Natural killer cell (primary cell): ENCODE results near the gene ACLY. TPM values are rescaled to one million over a fixed set of nuclear protein-coding genes. Genes with fewer than 3 reads are reported as not detected.
A peak's percentile ranks its signal among the peaks of the same experiment; 100 is the strongest.
"Not testable (repeated sequence)": the region's sequence is repeated elsewhere in the genome, so short reads cannot be mapped to it uniquely, and the experiment has no call there.

ENCODE experiments used
- ATAC-seq, 3 donors: fragments of 150-1000 bp in 2 of 3; fragments of 200-7000 bp in 1 of 3; cut with Tn5 transposase; 1 replicate in 1 of 3; 2 replicates in 2 of 3; pipeline ENCODE4 v1.10.0; 2021; ENCODE audit warnings: mild to moderate bottlenecking in 2 of 3, moderate library complexity in 2 of 3
- DNase-seq, 2 donors: peaks; one replicate each; pipeline versions ENCODE4 v3.0.0 to v3.0.0-alpha.2; 2013 to 2021; ENCODE audit warnings: mixed read lengths in 1 of 2
- H3K27ac ChIP-seq: one replicate; pipeline ENCODE4 v1.5.1; 2013; ENCODE audit warnings: mild to moderate bottlenecking, low read length
- H3K27me3 ChIP-seq: one replicate; pipeline ENCODE4 v1.6.1; 2013; ENCODE audit warnings: low read length; ENCODE audit not compliant: control insufficient read depth, insufficient read depth
- H3K36me3 ChIP-seq: one replicate; pipeline ENCODE4 v1.6.1; 2013; ENCODE audit warnings: low read length; ENCODE audit not compliant: control insufficient read depth, insufficient read depth
- H3K4me1 ChIP-seq: one replicate; pipeline ENCODE4 v1.6.1; 2013; ENCODE audit warnings: low read length; ENCODE audit not compliant: control insufficient read depth, insufficient read depth
- H3K4me3 ChIP-seq: one replicate; pipeline ENCODE4 v1.5.1; 2013; ENCODE audit warnings: low read length
- H3K9me3 ChIP-seq: one replicate; pipeline ENCODE4 v1.6.1; 2013; ENCODE audit warnings: low read length; ENCODE audit not compliant: control insufficient read depth, insufficient read depth
- H3K27ac Mint-ChIP-seq, 2 donors: one replicate each; pipeline ENCODE4 v1.8.0; 2022; ENCODE audit warnings: mild to moderate bottlenecking in 2 of 2, mixed read lengths in 2 of 2, moderate library complexity in 1 of 2
- H3K27me3 Mint-ChIP-seq, 2 donors: one replicate each; pipeline ENCODE4 v1.8.0; 2022; ENCODE audit warnings: low read depth in 2 of 2, mixed read lengths in 2 of 2
- H3K36me3 Mint-ChIP-seq: one replicate; pipeline ENCODE4 v1.8.0; 2022; ENCODE audit warnings: mixed read lengths
- H3K4me1 Mint-ChIP-seq, 2 donors: one replicate each; pipeline ENCODE4 v1.8.0; 2022; ENCODE audit warnings: mixed read lengths in 2 of 2
- H3K4me3 Mint-ChIP-seq: one replicate; pipeline ENCODE4 v1.8.0; 2022; ENCODE audit warnings: mild to moderate bottlenecking, moderate library complexity, mixed read lengths
- H3K9me3 Mint-ChIP-seq, 2 donors: one replicate each; pipeline ENCODE4 v1.8.0; 2022; ENCODE audit warnings: mixed read lengths in 2 of 2
- WGBS: methylation state at CpG from one replicate; pipeline ENCODE4 v1.1.7; 2013; ENCODE audit warnings: missing lambda C conversion rate; ENCODE audit not compliant: insufficient coverage; 5-methylcytosine and 5-hydroxymethylcytosine counted together
- intact Hi-C: fragments of 100-400 bp; cut with micrococcal nuclease; formaldehyde crosslinking; loops from one replicate; pipeline ENCODE4 v1.14.2; 2022
- total RNA-seq, 4 donors: library from RNA; stranded (reverse); fragments of 120-200 nt in 1 of 4; gene quantifications; one replicate each; pipeline versions ENCODE4 v1.2.3 to v1.2.4, GENCODE V29; 2013 to 2022
- TF ChIP-seq, protein P1 (sequence below): fragments of 200-600 bp; IDR thresholded peaks from one replicate; pipeline ENCODE4 v1.8.0; 2022; ENCODE audit warnings: antibody characterized with exemption

Gene ACLY
- total RNA-seq, 3 donors from 2014 or later (not counting 1 experiment from before 2014, with no cell fraction given) = 86.5 to 106 (median 106) TPM

DNA sequence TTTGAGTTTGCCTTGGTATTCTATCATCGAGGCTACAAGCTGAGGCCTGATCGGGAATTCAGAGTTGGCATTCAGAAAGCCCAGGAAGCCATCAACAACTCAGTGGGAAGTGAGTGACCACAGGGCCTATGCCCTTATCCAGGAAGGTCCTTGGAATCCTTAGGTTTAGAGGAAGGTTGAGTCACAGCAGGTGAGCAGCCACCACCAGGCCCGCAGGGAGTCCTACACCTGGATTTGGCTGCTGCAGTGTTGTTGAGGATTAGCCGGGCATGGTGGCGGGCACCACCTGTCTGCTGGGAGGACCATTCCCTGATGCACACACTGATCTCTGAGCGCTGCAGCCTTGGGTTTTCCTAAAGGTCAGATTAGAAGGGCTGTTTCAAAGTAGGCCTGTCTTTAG, 16.9 kb upstream of the ACLY start:
- no peak for ATAC-seq
- intact Hi-C loops = no loop called here
- Histone ChIP-seq H3K9me3 (no peaks in the 10 kb centered on the region), H3K4me3 (no peak overlapping the region), H3K36me3 (no peaks in the 10 kb centered on the region), H3K27me3 (no peaks in the 10 kb centered on the region), H3K27ac (no peak overlapping the region), H3K4me1 (peaks cover 7% of the 10 kb centered on the region)
- DNase-seq = no peak
- H3K36me3 Mint-ChIP-seq = no peaks in the 10 kb centered on the region
- H3K9me3 Mint-ChIP-seq = no peaks in the 10 kb centered on the region
- H3K4me3 Mint-ChIP-seq = no peak overlapping the region
- H3K4me1 Mint-ChIP-seq = peaks cover under 1 to 10% of the 10 kb centered on the region in 2 donors
- H3K27ac Mint-ChIP-seq = no peak overlapping the region
- TF ChIP-seq, protein P1, sequence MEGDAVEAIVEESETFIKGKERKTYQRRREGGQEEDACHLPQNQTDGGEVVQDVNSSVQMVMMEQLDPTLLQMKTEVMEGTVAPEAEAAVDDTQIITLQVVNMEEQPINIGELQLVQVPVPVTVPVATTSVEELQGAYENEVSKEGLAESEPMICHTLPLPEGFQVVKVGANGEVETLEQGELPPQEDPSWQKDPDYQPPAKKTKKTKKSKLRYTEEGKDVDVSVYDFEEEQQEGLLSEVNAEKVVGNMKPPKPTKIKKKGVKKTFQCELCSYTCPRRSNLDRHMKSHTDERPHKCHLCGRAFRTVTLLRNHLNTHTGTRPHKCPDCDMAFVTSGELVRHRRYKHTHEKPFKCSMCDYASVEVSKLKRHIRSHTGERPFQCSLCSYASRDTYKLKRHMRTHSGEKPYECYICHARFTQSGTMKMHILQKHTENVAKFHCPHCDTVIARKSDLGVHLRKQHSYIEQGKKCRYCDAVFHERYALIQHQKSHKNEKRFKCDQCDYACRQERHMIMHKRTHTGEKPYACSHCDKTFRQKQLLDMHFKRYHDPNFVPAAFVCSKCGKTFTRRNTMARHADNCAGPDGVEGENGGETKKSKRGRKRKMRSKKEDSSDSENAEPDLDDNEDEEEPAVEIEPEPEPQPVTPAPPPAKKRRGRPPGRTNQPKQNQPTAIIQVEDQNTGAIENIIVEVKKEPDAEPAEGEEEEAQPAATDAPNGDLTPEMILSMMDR = no peak
- 95% methylated on average over 6 of the region's 6 CpGs for WGBS
- peaks cover under 1 to 6% of the 10 kb centered on the region in 2 donors for H3K27me3 Mint-ChIP-seq

DNA sequence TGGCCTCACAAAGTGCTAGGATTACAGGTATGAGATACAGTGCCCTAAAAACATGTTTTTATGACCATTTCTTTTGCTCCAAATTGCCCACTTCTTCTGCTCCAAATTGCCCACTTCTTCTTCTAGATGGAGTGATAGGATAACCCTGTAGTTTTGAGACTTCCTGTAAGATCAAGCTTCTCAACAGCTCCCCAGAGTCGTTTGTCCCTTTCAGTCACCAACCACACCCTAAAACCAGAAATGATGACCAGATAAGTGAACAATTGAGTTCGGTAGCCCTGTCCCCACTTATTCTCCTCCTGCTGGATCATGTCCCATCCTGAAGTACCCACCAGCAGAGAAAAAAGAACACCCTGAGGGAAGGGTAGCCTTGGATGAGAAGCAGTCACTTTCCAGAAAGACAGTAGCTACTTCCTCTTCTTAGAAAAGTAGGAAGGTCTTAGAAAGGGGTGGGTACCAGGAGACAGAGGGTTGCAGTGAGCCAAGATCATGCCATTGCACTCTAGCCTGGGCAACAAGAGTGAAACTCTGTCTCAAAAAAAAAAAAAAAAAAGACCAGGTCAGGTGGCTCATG, 14.2 kb upstream of the ACLY start:
- no peaks in the 10 kb centered on the region for H3K9me3 ChIP-seq
- H3K27me3 ChIP-seq = no peaks in the 10 kb centered on the region
- peaks cover 15% of the 10 kb centered on the region for H3K4me1 ChIP-seq
- WGBS = 11% methylated on average over 2 of the region's 2 CpGs
- no peaks in the 10 kb centered on the region for H3K9me3 Mint-ChIP-seq
- no peaks in the 10 kb centered on the region for H3K27me3 Mint-ChIP-seq
- no peak overlapping the region for H3K4me3 Mint-ChIP-seq
- no peak for DNase-seq
- no peaks in the 10 kb centered on the region for H3K36me3 Mint-ChIP-seq
- no peak overlapping the region for H3K4me3 ChIP-seq
- H3K27ac ChIP-seq = no peak overlapping the region
- intact Hi-C loops = no loop called here
- TF ChIP-seq, protein P1 = no peak
- H3K27ac Mint-ChIP-seq = peak overlapping the region in 1 of 2 donors; percentile 39
- H3K4me1 Mint-ChIP-seq = peaks cover 18 to 24% of the 10 kb centered on the region in 2 donors
- H3K36me3 ChIP-seq = no peaks in the 10 kb centered on the region
- no peak for ATAC-seq

DNA sequence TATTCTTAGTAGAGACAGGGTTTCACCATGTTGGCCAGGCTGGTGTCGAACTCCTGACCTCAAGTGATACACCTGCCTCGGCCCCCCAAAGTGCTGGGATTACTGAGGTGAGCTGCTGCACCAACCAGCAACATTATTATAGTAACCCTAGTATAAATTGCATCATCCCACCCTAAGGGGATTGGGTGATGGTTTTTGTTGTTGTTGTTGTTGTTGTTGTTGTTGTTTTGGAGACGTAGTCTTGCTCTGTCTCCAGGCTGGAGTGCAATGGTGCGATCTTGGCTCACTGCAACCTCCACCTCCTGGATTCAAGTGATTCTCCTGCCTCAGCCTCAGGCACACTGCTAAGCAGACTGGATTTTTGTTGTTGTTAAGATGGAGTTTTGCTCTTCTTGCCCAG, 13.0 kb upstream of the ACLY start:
- H3K4me1 ChIP-seq = peaks cover 15% of the 10 kb centered on the region
- H3K36me3 Mint-ChIP-seq, H3K36me3 ChIP-seq, H3K27me3 ChIP-seq, H3K27me3 Mint-ChIP-seq, H3K4me3 ChIP-seq, H3K27ac ChIP-seq, H3K9me3 Mint-ChIP-seq, intact Hi-C loops, DNase-seq, H3K9me3 ChIP-seq, H3K4me3 Mint-ChIP-seq, ATAC-seq: not testable (repeated sequence)
- 96% methylated on average over 4 of the region's 4 CpGs for WGBS
- Mint-ChIP-seq H3K4me1 (peaks cover 18 to 24% of the 10 kb centered on the region in 2 donors), H3K27ac (peak overlapping the region; percentile 97)

DNA sequence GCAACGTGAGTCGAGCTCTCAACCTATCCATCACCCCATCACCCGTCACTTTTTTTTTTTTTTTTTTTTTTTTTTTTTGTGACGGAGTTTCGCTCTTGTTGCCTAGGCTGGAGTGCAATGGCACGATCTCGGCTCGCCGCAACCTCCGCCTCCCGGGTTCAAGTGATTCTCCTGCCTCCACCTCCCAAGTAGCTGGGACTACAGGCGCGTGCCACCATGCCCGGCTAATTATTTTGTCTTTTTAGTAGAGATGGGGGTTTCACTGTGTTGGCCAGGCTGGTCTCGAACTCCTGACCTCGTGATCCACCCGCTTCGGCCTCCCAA, 12.0 kb upstream of the ACLY start:
- peak overlapping the region; percentile 77 for H3K27ac ChIP-seq
- H3K4me3 Mint-ChIP-seq = peak overlapping the region; percentile 99
- not testable (repeated sequence) for DNase-seq, H3K27me3 Mint-ChIP-seq, H3K36me3 ChIP-seq, H3K36me3 Mint-ChIP-seq, H3K27me3 ChIP-seq, H3K9me3 ChIP-seq, H3K9me3 Mint-ChIP-seq
- H3K4me1 ChIP-seq = peaks cover 15% of the 10 kb centered on the region
- H3K4me3 ChIP-seq = peak overlapping the region; percentile 48
- intact Hi-C loops = loop anchor here (1.0 kb wide), 1 partner anchor 11 kb away; no protein-coding TSS in a partner anchor
- peaks cover 18 to 24% of the 10 kb centered on the region in 2 donors for H3K4me1 Mint-ChIP-seq
- peak overlapping the region; percentile 97 for H3K27ac Mint-ChIP-seq
- 66% methylated on average over 15 of the region's 18 CpGs for WGBS
- peak; percentile 52 to 65 (median 57) for ATAC-seq
